T-helper 1 cell treated with Interleukin-12 subunit alpha and Interleukin-12 subunit beta and Interleukin-4 antibody, amounts not matched to agents 30 μg/mL and 1 μg/mL, for 36 hours (primary cell): ENCODE data around the gene SUN3.
A peak's percentile ranks its signal among the peaks of the same experiment; 100 is the strongest.
"Not testable (repeated sequence)": the region's sequence is repeated elsewhere in the genome, so short reads cannot be mapped to it uniquely, and the experiment has no call there.

Experiments used
- H3K27ac Mint-ChIP-seq: one replicate; pipeline ENCODE4 v1.8.0; 2021; ENCODE audit warnings: mild to moderate bottlenecking, mixed read lengths
- H3K27me3 Mint-ChIP-seq: one replicate; pipeline ENCODE4 v1.8.0; 2021; ENCODE audit warnings: low read depth, mixed read lengths
- H3K36me3 Mint-ChIP-seq: one replicate; pipeline ENCODE4 v1.8.0; 2021; ENCODE audit warnings: low read depth, mixed read lengths
- H3K4me1 Mint-ChIP-seq: one replicate; pipeline ENCODE4 v1.8.0; 2021; ENCODE audit warnings: low read depth, mixed read lengths
- H3K4me3 Mint-ChIP-seq: one replicate; pipeline ENCODE4 v1.8.0; 2021; ENCODE audit warnings: mild to moderate bottlenecking, moderate library complexity, mixed read lengths
- H3K9me3 Mint-ChIP-seq: one replicate; pipeline ENCODE4 v1.8.0; 2021; ENCODE audit warnings: mixed read lengths

SUN3 gene

DNA sequence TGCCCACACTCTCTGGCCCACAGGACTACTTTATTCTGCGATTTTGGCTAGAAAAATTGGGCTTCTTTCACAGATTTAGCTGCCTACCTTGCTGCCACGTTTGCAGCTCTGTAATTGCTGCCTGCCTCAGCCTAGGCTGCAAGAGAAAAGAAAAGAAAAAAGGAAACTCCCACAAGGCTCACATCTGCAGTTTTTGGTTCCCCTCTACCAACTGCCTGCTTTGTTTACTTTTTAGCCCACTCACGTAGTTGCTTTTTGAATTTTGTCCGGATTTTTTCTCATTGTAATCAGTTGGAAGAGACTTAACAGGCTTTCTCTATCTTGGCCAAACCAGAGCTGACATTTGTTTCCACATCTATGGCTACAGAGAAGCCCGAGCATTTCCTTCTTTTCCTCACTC is 24.3 kb downstream of the SUN3 start:
- Mint-ChIP-seq H3K9me3 (peaks cover 6% of the 10 kb centered on the region), H3K4me3 (no peak overlapping the region), H3K27ac (no peak overlapping the region), H3K27me3 (peaks cover 28% of the 10 kb centered on the region), H3K36me3 (no peaks in the 10 kb centered on the region), H3K4me1 (no peaks in the 10 kb centered on the region)

DNA sequence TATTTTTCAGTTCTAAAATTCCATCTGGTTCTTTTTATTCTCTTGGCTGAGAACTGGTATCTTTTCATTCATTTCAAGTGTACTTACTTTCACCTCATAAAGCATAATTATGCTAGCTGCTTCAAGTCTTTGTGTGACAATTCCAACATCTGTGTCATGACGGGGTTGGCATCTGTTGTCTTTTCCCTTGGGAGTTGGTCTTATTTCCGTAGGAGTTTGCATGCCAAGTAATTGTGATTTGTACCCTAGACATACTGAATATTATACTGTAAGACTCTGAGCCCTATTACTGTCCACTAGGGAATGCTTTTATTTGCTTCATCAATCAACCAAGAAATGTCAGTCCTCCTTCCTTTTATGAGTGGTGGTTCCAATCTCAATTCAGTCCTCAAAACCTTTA is 24.9 kb downstream of the SUN3 start:
- H3K9me3 Mint-ChIP-seq, result peaks cover 6% of the 10 kb centered on the region
- H3K27ac Mint-ChIP-seq, result no peak overlapping the region
- H3K4me1 Mint-ChIP-seq, result no peaks in the 10 kb centered on the region
- no peak overlapping the region for H3K4me3 Mint-ChIP-seq
- H3K36me3 Mint-ChIP-seq, result no peaks in the 10 kb centered on the region
- H3K27me3 Mint-ChIP-seq, result peaks cover 28% of the 10 kb centered on the region

DNA sequence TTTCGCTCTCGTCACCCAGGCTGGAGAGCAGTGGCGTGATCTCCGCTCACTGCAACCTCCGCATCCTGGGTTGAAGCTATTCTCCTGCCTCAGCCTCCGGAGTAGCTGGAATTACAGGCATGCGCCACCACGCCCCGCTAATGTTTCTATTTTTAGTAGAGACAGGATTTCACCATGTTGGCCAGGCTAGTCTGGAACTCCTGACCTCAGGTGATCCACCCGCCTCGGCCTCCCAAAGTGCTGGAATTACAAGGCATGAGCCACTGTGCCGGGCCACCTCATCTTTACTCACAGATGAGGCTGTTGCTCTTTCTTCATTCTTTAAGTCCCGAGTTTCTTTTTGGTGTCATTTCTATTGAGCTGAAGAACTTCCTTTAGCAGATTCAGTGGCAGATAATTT is 28.7 kb downstream of the SUN3 start:
- H3K4me1 Mint-ChIP-seq, H3K4me3 Mint-ChIP-seq, H3K9me3 Mint-ChIP-seq, H3K36me3 Mint-ChIP-seq, H3K27ac Mint-ChIP-seq: not testable (repeated sequence)
- peaks cover 23% of the 10 kb centered on the region for H3K27me3 Mint-ChIP-seq

DNA sequence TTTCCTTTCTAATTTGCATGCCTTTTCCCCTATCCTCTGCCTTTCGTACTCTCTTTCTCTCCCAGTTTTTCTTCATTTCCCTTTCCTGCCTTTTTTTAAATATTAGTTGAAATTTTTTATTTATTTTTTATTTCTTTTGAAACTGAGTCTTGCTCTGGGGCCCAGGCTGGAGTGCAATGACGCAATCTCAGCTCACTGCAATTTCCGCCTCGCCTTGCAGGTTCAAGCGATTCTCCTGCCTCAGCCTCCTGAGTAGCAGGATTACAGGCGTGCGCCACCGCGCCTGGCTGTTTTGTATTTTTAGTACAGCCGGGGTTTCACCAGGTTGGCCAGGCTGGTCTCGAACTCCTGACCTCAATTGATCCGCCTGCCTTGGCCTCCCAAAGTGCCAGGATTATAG is 29.5 kb downstream of the SUN3 start:
- Mint-ChIP-seq H3K27me3 (peaks cover 18% of the 10 kb centered on the region), H3K9me3 (peaks cover 14% of the 10 kb centered on the region), H3K4me3 (no peak overlapping the region), H3K4me1 (no peaks in the 10 kb centered on the region), H3K36me3 (peaks cover 1% of the 10 kb centered on the region), H3K27ac (no peak overlapping the region)

DNA sequence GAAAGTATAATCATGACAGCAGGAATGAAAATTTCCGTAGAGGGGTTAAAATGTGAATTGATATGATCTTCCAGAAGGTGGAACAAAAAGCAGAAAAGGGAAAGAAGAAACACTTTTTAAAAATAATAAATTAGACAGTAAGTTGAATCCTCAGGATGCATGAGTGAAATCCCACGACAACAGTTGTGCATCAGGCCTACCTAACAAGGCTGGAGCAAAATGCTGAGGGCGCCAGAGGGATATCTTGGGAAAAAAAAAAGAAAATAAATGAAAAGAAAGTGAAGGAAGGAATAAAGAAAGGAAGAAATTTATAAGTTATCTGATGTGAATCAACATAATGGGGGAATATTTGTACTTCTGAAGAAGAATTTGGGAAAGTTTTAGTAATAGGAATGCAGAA is 36.5 kb downstream of the SUN3 start:
- no peaks in the 10 kb centered on the region for H3K27me3 Mint-ChIP-seq
- peak overlapping the region; percentile 81 for H3K27ac Mint-ChIP-seq
- peaks cover 15% of the 10 kb centered on the region for H3K4me1 Mint-ChIP-seq
- peak overlapping the region; percentile 81 for H3K4me3 Mint-ChIP-seq
- H3K36me3 Mint-ChIP-seq, result peaks cover 3% of the 10 kb centered on the region
- peaks cover 8% of the 10 kb centered on the region for H3K9me3 Mint-ChIP-seq

DNA sequence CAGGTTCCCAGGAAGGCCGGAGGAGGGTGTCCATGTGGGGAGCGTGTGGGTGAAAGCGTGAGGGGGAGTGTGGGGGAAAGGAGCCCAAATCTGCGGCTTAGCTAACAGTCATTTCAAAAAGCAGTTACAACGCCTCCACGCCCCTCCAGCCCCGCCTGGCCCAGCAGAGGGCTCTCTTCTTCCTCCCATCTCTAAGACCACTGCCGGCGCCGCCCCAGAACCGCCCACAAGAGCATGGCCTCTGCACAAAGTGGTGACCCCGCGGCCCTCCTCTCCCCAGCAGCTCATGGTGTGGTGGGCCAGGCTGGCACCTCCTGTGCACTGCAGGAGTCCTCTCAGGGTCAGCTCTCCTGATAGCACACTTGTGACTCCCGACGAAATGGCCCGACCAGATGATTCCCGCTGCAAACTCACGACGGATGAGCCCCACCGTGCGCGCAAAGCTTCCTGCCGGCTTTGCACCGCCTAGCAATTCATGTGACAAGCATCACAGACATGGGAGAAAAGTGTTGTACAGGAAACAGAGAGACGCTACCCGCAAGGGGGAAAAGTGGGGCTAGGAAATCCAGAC is 37.1 kb downstream of the SUN3 start:
- H3K36me3 Mint-ChIP-seq, result peaks cover 3% of the 10 kb centered on the region

DNA sequence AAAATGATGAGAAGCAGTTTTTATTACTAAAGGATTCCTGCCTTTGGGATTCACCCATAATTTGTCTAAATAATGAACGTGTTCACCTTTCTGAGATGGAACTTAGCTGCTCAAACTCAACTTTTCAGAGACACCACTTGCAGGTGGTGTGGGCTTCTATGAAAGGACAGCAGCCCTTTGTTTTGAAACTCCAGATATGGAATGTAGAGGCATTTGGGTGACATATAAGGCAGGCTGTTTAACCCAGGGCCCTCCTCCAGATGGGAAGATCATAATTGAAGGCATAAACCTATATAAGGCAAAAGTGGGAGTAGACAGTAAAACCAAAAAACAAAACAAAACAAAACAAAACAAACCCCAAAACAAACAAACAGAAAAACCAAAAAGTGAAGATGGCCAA is 37.6 kb downstream of the SUN3 start:
- H3K27me3 Mint-ChIP-seq, result no peaks in the 10 kb centered on the region
- peaks cover 3% of the 10 kb centered on the region for H3K36me3 Mint-ChIP-seq
- H3K4me3 Mint-ChIP-seq, result peak overlapping the region; percentile 81
- peaks cover 8% of the 10 kb centered on the region for H3K9me3 Mint-ChIP-seq
- H3K4me1 Mint-ChIP-seq, result peaks cover 15% of the 10 kb centered on the region
- peak overlapping the region; percentile 81 for H3K27ac Mint-ChIP-seq

More for the DNA sequence above, 37.1 kb downstream of the SUN3 start:
- Mint-ChIP-seq H3K4me1 (peaks cover 15% of the 10 kb centered on the region), H3K4me3 (peak overlapping the region; percentile 81), H3K27ac (peak overlapping the region; percentile 81), H3K27me3 (no peaks in the 10 kb centered on the region), H3K9me3 (peaks cover 8% of the 10 kb centered on the region)

DNA sequence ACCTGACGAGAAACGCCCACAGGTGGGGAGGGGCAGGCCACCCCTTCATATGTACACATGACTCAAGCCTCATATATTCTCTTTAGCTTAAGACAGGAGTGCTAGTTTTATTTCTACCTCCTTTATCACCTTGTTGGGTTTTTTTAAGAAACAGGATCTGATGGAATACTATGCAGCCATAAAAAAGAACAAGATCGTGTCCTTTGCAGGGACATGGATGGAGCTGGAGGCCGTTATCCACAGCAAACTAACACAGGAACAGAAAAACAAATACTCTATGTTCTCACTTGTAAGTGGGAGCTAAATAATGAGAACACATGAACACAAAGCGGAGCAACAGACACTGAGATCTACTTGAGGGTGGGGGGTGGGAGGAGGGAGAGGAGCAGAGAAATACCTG is 38.3 kb downstream of the SUN3 start:
- H3K4me1 Mint-ChIP-seq, result peaks cover 15% of the 10 kb centered on the region
- H3K9me3 Mint-ChIP-seq, result peaks cover 8% of the 10 kb centered on the region
- peaks cover 3% of the 10 kb centered on the region for H3K36me3 Mint-ChIP-seq
- H3K27ac Mint-ChIP-seq, result peak overlapping the region; percentile 29
- H3K4me3 Mint-ChIP-seq, result peak overlapping the region; percentile 18
- no peaks in the 10 kb centered on the region for H3K27me3 Mint-ChIP-seq

DNA sequence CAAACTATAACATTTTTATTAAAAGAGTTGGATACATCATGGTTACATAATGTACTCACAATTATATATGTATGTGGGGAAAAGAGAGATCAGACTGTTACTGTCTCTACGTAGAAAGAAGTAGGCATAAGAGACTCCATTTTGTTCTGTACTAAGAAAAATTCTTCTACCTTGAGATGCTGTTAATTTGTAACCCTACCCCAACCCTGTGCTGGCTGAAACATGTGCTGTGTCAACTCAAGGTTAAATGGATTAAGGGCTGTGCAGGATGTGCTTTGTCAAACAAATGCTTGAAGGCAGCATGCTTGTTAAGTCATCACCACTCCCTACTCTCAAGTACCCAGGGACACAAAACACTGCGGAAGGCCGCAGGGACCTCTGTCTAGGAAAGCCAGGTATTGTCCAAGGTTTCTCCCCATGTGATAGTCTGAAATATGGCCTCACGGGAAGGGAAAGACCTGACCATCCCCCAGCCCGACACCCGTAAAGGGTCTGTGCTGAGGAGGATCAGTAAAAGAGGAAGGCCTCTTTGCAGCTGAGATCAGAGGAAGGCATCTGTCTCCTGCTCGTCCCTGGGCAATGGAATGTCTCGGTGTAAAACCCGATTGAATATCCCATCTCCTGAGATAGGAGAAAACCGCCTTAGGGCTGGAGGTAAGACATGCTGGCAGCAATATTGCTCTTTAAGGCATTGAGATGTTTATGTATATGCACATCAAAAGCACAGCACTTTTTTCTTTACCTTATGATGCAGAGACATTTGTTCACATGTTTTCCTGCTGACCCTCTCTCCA is 39.1 kb downstream of the SUN3 start:
- H3K27ac Mint-ChIP-seq, H3K36me3 Mint-ChIP-seq: not testable (repeated sequence)

DNA sequence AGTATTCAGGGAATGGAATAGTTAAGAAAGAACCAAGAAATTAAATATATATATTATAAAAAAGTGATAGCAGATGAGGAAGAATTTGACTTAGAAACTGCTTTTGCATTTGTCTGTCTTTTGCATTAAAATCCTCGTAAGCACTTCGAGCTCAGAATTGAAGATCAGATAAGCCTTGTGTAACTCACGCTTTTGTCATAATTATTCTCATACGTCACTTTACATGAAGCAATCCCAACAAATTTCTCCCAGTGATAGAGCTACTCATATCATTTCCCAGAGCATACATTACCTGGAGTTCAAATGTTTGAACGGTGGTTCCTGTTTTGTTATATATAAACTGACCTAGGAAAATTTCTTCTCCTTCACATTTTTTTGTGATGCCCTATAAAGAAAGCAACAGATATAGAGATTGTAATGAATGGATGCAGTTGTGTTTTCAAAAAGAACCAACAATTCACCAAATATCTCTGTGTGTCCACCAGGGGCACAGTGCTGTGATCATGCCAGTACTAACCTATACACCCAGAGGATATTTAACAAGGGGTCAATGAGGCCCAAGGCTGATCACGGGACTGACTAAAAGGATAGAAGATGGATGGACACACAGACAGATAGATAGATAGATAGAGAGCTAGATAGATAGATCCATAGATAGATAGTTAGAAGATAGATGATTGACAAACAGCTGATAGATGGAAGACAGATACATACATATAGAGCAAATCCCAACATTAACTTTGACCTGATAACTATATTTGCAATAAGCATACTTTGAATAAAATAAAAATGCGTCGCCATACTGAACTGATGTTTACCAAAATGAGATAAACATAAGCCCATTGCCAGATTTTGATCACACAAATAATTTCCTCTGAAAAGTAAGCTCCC is 40.2 kb downstream of the SUN3 start:
- Mint-ChIP-seq H3K4me1 (peaks cover 15% of the 10 kb centered on the region), H3K27ac (no peak overlapping the region), H3K9me3 (no peaks in the 10 kb centered on the region), H3K4me3 (no peak overlapping the region), H3K27me3 (no peaks in the 10 kb centered on the region), H3K36me3 (peaks cover 2% of the 10 kb centered on the region)

More for the DNA sequence above, 39.1 kb downstream of the SUN3 start:
- peaks cover 15% of the 10 kb centered on the region for H3K4me1 Mint-ChIP-seq
- H3K9me3 Mint-ChIP-seq, H3K27me3 Mint-ChIP-seq, H3K4me3 Mint-ChIP-seq: not testable (repeated sequence)

DNA sequence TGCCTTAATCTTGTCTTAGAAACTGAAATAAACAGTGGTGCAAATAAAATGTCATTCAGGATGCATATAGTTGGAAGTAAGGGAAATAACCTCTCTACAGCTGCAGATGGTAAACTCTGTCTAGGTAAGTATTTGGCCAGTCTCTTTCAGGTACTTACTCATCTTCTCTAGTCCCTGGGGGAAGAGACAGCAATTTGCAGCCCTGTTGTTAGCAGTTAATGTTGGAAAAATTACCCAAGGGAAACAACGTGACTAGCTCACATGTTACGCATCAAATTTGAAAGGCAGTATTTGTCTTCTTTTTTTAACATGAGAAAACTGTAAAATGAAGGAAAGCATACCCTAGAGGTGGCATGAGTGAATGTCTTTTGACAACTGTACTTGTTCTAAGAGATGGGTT is 46.3 kb downstream of the SUN3 start:
- Mint-ChIP-seq H3K4me1 (peaks cover 16% of the 10 kb centered on the region), H3K27me3 (no peaks in the 10 kb centered on the region), H3K4me3 (no peak overlapping the region), H3K9me3 (no peaks in the 10 kb centered on the region), H3K27ac (no peak overlapping the region), H3K36me3 (peaks cover 11% of the 10 kb centered on the region)

DNA sequence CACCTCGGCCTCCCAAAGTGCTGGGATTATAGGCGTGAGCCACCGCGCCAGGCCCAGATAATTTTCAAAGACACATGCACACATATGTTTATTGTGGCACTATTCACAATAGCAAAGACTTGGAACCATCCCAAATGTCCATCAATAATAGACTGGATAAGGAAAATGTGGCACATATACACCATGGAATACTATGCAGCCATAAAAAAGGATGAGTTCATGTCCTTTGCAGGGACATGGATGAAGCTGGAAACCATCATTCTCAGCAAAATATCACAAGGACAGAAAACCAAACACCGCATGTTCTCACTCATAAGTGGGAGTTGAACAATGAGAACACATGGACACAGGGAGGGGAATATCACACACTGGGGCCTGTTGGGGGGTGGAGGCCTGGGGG is 48.3 kb downstream of the SUN3 start:
- Mint-ChIP-seq H3K36me3 (peaks cover 20% of the 10 kb centered on the region), H3K4me1 (peaks cover 17% of the 10 kb centered on the region)
- H3K27ac Mint-ChIP-seq, H3K27me3 Mint-ChIP-seq, H3K9me3 Mint-ChIP-seq, H3K4me3 Mint-ChIP-seq: not testable (repeated sequence)

DNA sequence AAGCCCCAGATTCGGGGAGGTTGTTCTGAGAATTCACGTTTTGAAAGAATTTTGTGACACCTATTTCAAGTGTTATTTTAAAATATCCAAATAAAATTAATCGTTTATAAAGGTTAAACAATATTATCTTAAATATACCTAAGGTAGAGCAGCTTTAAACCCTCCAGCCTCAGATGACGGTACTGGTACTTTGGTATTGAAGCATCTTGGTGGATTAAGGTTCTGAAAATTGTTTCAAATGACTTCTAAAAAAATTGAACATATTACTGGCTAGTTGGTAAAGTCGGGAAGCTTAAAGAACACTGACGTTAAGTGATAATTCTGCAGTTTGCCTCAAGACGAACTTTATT is 49.1 kb downstream of the SUN3 start:
- no peak overlapping the region for H3K27ac Mint-ChIP-seq
- no peaks in the 10 kb centered on the region for H3K27me3 Mint-ChIP-seq
- H3K36me3 Mint-ChIP-seq, result peaks cover 23% of the 10 kb centered on the region
- peak overlapping the region; percentile 91 for H3K4me3 Mint-ChIP-seq
- peaks cover 17% of the 10 kb centered on the region for H3K4me1 Mint-ChIP-seq
- no peaks in the 10 kb centered on the region for H3K9me3 Mint-ChIP-seq

DNA sequence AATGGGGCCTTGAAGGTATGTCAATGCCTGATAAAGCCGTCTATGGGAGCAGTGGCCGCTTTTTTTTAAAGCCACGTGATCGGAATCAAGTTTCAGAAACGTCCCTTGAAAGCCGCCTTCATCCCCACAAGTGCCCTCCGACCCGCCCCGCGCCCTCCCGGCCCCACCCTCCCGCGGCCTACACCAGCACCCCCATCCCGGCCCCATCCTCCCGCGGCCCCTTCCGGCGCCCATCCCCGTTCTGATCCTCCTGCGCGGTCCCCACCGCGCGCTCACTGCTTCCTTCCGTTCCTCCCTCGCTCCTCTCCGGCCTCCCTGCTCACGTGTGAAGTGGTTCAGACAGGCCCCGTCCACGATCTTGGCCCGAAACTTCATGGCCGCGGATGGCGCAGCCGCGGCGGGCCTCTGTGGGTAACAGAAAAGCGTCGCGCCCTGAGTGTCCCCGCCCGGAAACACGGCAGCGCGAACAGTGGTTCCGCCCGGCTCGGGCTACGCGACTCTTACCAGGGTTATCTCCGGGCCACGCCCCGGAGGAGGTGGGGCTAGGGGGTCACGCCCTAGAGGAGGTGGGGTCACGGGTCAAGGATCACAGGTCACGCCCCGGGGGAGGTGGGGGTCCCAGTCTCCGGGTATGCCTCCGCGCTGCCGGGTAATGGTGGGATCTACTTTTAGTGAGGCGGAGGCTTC is 49.6 kb downstream of the SUN3 start, which contains the start of gene HUS1:
Gene HUS1, minus strand, starts transcription at position 471 of the 687 bp plus-strand sequence. Its CDS starts 96 bp downstream, at position 375.
- peak within 1 kb of the TSS; percentile 95 for H3K27ac Mint-ChIP-seq
- H3K9me3 Mint-ChIP-seq, result no peaks in the 10 kb centered on the region
- peak within 1 kb of the TSS; percentile 91 for H3K4me3 Mint-ChIP-seq
- peaks cover 27% of the 10 kb centered on the region for H3K36me3 Mint-ChIP-seq
- H3K4me1 Mint-ChIP-seq, result peaks cover 18% of the 10 kb centered on the region
- no peaks in the 10 kb centered on the region for H3K27me3 Mint-ChIP-seq
